NCI-H2227 treated with DMSO at 0.1 percent for 48 hours (cell line): Measurements from ENCODE around the gene IFNW1.

Experiments used
- DNase-seq: peaks from one replicate; lab custom pipeline; 2025; lab: John Stamatoyannopoulos, UW

IFNW1 gene

DNA sequence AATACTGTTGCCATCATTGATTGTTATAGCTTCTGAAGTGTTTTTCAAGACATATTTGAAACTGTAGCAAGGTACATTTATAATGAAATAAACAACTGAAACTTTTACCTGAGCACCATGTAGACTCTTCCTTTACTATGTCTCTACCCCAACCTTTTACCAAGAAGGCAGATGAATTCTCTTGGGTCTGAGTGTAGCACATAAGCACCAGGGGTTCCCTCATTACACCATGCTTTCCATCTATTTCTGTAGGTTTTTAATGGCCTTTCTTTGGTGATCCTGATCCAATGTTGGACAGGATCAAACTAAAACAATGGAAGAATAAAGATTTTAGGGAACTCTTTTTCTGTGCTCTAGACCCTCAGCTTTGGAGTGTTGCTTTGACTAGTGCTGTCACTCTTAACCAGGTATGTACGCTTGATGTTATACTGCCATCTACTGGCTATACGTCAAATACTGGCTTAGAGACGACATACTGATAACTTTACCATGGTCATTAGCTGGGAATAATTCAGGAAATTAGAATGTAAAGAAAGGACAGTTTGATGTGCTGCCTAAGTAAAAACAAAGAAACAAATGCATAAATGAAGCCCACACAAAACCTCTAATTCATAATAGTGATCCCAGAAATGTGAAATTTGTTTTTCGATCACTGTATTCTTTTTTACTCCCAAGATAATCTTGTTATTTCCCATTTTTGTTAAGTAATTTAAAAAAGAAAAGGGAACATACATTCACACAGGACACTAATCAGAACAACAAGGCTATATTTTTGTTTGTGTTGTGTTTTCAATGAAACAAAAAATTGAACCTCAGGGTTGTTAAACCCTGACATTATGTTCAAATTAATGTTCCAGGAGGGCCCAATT is 30.7 kb downstream of the IFNW1 start:
- peak; percentile 69 for DNase-seq

DNA sequence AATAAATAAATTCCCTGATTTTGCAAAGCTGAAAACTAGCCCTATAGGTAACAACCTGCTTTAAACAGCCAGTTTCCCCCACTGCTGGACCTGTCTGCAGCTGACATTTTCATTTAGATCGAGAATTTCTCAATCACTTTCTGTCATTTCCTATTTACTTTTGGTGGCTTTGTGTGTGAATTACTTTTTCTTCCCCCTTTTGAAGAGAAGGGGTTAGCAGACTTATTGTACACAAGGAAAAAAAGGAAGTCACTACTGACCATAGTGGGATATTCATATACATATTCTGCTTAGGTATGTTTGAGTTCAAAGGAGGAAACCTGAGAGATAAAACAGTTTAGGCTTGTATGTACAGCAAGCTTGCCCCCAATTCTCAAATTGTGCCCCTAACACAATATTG is 36.8 kb downstream of the IFNW1 start:
- DNase-seq: no peak

DNA sequence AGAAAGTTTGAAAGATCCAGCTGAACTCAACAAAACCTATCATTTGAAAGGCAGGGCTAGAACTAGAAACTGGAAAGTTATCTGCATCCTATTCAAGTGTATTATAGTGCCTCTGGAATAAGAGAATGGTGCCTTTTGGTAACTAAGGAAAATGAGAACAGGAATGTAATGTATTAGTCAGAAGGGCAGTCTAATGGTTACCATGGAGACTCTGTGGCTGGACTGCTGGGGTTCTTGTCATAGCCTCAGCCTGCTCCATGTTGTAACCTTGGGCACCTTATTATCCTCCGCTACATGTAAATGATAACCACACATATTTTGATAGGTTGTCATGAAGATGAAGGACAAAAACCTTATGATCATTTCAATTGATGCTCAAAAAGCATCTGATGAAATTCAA is 39.3 kb downstream of the IFNW1 start:
- no peak for DNase-seq

DNA sequence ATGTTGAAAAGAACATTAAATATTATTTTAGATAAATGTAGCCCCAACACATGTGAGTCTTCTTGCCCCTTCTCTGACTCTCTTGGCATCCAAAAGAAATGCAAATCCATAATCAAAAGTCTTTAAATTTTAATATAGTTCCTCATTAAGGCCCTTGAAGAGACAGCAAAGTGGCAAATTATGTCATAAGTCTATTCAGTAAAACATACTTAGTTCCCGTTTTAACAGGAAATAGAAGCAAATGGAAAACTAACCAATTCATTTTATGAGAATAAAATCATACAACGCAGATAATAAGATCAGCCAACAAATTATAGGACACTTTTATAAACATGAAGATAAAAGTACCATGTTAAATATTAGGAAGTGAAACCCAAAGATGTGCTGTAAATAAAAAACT is 43.8 kb downstream of the IFNW1 start:
- DNase-seq: no peak

DNA sequence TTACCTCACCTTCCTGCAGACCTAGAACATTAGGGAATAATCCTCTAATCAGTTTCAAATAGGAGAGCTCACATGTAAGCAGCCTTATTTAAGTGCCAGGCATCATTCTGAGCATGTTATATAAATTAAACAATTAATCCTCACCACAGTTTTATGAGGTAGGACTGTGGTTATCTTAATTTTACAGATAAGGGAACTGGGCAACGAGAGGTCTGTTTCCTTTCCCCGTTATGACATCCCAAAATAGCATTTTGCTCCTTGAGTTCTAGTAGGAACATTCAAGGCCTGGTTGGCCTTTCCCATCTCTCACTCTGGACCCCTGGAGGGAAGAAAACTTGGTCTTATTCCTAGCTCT is 44.8 kb downstream of the IFNW1 start:
- DNase-seq: no peak

DNA sequence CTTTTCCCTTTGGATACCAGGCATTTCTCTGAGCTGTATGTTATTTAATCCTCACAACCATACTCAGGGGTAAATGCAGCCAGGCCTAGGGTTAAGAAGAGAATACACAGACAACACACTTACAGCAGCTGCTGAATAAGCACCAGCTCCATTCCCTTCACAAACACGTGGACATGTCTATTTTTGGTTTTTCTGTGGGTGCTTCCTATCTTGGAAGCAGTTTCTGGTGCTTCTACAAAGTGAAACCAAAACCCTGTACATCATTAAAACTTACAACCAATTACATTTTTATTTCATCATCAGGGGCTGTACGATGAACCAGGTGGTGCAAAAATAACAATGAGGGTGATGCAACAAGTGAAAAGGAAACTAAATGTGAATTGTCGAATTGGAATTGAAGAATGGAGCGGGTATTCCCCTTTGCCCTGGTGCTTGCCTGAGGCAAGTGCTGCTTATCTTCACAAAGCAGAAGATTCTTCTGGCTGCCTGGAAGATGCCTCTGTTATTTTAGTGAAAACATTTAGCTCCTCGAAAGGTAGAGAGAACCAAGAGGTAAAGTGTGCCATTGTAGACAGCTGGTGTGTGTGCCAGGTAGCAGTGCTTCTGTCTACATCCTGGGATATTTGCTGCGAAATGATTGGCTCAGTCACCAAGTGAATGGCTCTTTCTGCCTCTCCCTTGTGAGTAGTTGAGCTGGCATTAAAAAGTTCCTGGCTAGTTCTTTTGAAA is 45.3 kb downstream of the IFNW1 start:
- DNase-seq: no peak

DNA sequence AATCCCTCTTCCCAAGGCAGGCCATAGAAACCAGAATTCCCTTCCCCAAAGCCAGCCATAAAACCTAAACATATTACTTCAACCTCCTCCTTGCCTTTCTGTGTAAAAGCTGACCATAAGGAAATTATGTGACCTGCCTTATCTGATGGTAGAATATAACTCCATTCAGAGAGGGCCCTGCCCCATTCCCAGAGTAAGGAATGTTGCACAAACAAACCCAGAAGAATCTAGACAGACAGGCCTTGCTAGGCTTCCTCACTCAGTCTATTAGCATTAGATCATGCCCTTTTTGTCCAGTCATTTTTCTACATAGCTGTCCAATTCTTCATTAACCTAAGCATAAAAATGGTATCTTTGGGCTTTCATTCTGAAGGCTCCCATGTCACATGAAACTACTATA is 46.1 kb downstream of the IFNW1 start:
- no peak for DNase-seq
